ENCODE results near the gene ABCC1.

The ABCC1 gene

GRCh38 chr16:16171332-16171919, 222.0 kb downstream of the ABCC1 start:
- no peaks in the 10 kb centered on the region for H3F3A ChIP-seq (ENCODE audit: control insufficient read depth, insufficient read depth)
- H3K27me3 ChIP-seq (ENCODE audit: control insufficient read depth, low read length): no peaks in the 10 kb centered on the region
- no peaks in the 10 kb centered on the region for H3K9me2 ChIP-seq (replicated peaks; ENCODE audit: control insufficient read depth, low read length)
- no peaks in the 10 kb centered on the region for H4K20me1 ChIP-seq (ENCODE audit: control insufficient read depth, insufficient read depth, low read depth, low read length)
- TF ChIP-seq EZH2phosphoT487 (IDR thresholded peaks at IDR 0.05; ENCODE audit: borderline replicate concordance, low read length) (no peak), CTCF (IDR thresholded peaks at IDR 0.05; ENCODE audit: low read depth, low read length, poor library complexity, severe bottlenecking) (no peak)
- H3K79me2 ChIP-seq (ENCODE audit: control insufficient read depth, low read length): no peaks in the 10 kb centered on the region
- no peaks in the 10 kb centered on the region for H3K4me1 ChIP-seq (ENCODE audit: control insufficient read depth, low read length)
- no peak overlapping the region for H3K27ac ChIP-seq (ENCODE audit: low read depth, low read length)
- H3K4me3 ChIP-seq (ENCODE audit: low read length): no peak overlapping the region
- peaks cover 5% of the 10 kb centered on the region for H3K9me3 ChIP-seq (ENCODE audit: control insufficient read depth, insufficient read depth, low read length)
- H3K4me2 ChIP-seq (ENCODE audit: low read length): no peak overlapping the region
- H3K36me3 ChIP-seq (ENCODE audit: control insufficient read depth, low read length): no peaks in the 10 kb centered on the region

- Histone ChIP-seq H3K4me1 (ENCODE audit: control insufficient read depth, low read length) (no peaks in the 10 kb centered on the region), H3K9me2 (replicated peaks; ENCODE audit: control insufficient read depth, low read length) (no peaks in the 10 kb centered on the region), H3F3A (ENCODE audit: control insufficient read depth, insufficient read depth) (no peaks in the 10 kb centered on the region), H3K4me3 (ENCODE audit: low read length) (no peak overlapping the region), H3K27me3 (ENCODE audit: control insufficient read depth, low read length) (no peaks in the 10 kb centered on the region), H3K27ac (ENCODE audit: low read depth, low read length) (no peak overlapping the region), H3K9me3 (ENCODE audit: control insufficient read depth, insufficient read depth, low read length) (peaks cover 8% of the 10 kb centered on the region), H3K4me2 (ENCODE audit: low read length) (no peak overlapping the region), H3K79me2 (ENCODE audit: control insufficient read depth, low read length) (no peaks in the 10 kb centered on the region), H3K36me3 (ENCODE audit: control insufficient read depth, low read length) (no peaks in the 10 kb centered on the region), H4K20me1 (ENCODE audit: control insufficient read depth, insufficient read depth, low read depth, low read length) (no peaks in the 10 kb centered on the region)
- TF ChIP-seq EZH2phosphoT487 (IDR thresholded peaks at IDR 0.05; ENCODE audit: borderline replicate concordance, low read length) (no peak), CTCF (IDR thresholded peaks at IDR 0.05; ENCODE audit: low read depth, low read length, poor library complexity, severe bottlenecking) (no peak)
Observed at GRCh38 chr16:16172991-16173390, 223.6 kb downstream of the ABCC1 start.

GRCh38 chr16:16175296-16175695, 225.9 kb downstream of the ABCC1 start:
- no peak overlapping the region for H3K4me2 ChIP-seq (ENCODE audit: low read length)

More at GRCh38 chr16:16175296-16175695, 225.9 kb downstream of the ABCC1 start:
- Histone ChIP-seq H3K4me1 (ENCODE audit: control insufficient read depth, low read length) (no peaks in the 10 kb centered on the region), H3F3A (ENCODE audit: control insufficient read depth, insufficient read depth) (no peaks in the 10 kb centered on the region), H3K9me2 (replicated peaks; ENCODE audit: control insufficient read depth, low read length) (no peaks in the 10 kb centered on the region), H3K27me3 (ENCODE audit: control insufficient read depth, low read length) (no peaks in the 10 kb centered on the region), H3K27ac (ENCODE audit: low read depth, low read length) (no peak overlapping the region), H3K4me3 (ENCODE audit: low read length) (no peak overlapping the region), H3K9me3 (ENCODE audit: control insufficient read depth, insufficient read depth, low read length) (peaks cover 8% of the 10 kb centered on the region), H3K36me3 (ENCODE audit: control insufficient read depth, low read length) (no peaks in the 10 kb centered on the region), H3K79me2 (ENCODE audit: control insufficient read depth, low read length) (no peaks in the 10 kb centered on the region), H4K20me1 (ENCODE audit: control insufficient read depth, insufficient read depth, low read depth, low read length) (no peaks in the 10 kb centered on the region)
- no peak for TF ChIP-seq EZH2phosphoT487 (IDR thresholded peaks at IDR 0.05; ENCODE audit: borderline replicate concordance, low read length)
- no peak for TF ChIP-seq CTCF (IDR thresholded peaks at IDR 0.05; ENCODE audit: low read depth, low read length, poor library complexity, severe bottlenecking)

Data from DOHH2 (cell line).